GM10847 (cell line): ENCODE data around the gene CCNH.

Source experiments
- POLR2A ChIP-seq: IDR thresholded peaks from 2 replicates; pipeline ENCODE4 v1.6.1; 2011; ENCODE audit not compliant: insufficient read length; ENCODE audit errors: extremely low read depth

CCNH gene

DNA sequence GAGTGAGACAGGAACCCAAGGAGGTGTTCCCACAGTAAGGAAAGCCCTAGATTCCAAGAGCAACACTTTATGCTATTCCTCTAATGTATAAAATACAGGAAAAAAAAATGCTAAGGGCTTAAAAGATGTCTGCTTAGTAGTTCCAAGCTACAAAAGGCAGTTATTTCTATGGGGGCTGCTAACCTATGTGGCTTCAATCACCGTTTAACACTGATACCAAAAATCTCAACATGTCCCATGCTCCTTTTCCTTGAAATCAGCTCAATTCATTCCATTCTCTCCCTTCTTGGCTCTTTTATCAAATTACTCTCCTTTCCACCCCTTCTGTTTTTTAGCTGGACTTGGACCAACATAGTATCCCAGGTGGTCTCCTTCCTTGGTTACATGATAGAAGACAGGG is 20.6 kb downstream of the CCNH start:
- no peak for TF ChIP-seq POLR2A

DNA sequence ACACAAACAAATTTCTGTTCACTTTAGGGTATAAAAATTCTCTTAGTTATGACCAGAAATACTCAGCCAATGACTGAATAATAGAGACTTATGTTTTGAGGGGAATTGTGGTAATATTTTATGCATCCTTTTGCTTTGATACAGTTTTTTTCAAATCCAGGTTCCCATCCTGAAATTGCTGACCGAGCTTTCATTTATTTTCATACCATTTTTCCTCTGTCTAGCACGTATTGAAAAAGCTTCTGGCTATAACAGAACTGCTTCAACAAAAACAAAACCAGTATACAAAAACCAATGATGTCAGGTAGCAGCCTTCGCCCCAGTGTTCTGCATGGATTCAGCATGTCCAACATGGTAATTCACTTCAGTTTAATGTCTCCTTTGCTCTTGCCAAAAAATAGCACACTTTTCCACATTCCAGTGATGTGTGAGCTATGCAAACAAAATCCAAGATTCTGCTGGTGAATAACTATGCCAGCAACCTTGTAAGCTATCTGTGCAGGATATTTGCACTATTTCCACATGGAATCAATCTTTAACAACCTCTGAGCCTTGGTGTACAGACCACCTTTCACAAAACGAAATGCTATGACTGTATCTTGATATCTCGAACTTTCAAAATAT is 22.0 kb downstream of the CCNH start:
- no peak for TF ChIP-seq POLR2A

DNA sequence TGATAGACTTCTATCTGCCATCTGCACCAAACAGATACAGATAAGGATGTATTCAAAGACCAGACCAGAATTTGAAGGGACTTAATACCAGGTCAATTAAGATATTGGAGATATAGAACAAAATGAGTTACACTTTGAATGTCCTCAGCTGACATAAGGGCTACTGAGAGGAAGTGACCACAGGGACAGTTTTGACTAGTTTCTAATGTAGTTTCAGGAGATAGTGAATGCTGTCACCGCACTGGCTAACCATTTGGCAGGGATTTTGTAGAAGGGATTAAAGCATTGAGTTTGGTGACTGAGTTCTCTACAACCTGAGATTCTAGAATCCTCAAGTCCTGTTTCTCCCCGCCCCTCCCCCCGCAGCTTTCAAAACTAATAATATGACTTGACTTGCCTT is 22.7 kb downstream of the CCNH start:
- no peak for TF ChIP-seq POLR2A

- no peak for TF ChIP-seq POLR2A
Observed at GRCh38 chr5:87389296-87390034, 23.3 kb downstream of the CCNH start.

DNA sequence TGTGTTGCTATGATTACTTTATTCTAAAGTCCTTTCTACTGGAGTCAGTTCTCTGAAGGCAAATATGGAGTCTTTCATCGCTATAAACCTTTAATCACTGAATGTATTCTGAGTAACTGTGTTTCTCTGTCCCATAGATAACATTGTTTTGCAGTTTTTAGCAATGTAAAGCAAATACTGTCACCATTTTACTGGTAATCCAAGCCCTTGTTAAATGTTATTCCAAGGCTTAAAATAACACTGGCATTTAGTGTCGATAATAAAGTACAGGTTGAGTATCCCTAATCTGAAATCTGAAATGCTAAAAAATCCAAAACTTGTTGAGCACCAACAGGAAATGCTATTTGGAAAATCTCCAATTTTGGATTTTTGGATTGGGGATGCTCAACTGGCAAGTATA is 24.6 kb downstream of the CCNH start:
- TF ChIP-seq POLR2A, result no peak

DNA sequence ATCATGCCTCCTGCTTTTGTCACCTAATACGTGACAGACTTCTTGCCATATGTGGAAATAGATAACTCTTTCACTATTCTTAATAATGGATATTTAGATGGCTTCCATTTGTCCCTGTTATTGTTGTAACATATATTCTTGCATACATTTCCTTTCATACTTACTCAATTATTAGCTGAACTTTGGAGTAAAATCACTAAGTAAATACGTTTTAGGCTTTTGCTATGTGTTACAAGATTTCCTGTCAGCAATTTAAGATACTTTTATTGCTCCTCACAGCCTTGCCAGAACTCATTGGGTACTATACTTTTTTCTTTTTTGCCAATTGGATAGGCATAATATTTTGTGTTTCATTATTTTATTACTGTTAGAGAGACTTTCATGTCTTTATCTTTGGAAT is 26.9 kb downstream of the CCNH start:
- no peak for TF ChIP-seq POLR2A

GRCh38 chr5:87383216-87383615 is 29.5 kb downstream of the CCNH start:
- no peak for TF ChIP-seq POLR2A

- no peak for TF ChIP-seq POLR2A
Observed at GRCh38 chr5:87382224-87382623, 30.5 kb downstream of the CCNH start.

DNA sequence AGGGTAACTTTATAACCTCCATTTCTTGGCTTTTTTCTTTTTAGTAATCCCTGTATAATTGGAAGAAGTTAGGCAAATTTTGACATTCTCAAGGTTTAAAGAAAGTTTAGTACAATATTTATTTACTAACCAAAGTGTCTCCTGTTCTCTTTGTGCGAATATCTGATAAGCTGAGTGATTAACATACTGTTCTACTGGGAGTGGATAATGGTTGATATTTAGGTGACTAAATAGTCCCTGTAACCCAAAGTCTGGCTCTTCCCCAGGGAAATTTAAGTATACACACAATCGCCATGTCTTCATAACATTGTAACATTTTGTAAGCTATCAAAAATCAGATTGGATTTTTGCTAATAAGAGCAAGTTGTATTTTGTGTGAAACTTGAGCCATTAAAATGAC is 40.0 kb downstream of the CCNH start:
- no peak for TF ChIP-seq POLR2A

GRCh38 chr5:87369431-87369830 is 43.3 kb downstream of the CCNH start:
- TF ChIP-seq POLR2A, result no peak

DNA sequence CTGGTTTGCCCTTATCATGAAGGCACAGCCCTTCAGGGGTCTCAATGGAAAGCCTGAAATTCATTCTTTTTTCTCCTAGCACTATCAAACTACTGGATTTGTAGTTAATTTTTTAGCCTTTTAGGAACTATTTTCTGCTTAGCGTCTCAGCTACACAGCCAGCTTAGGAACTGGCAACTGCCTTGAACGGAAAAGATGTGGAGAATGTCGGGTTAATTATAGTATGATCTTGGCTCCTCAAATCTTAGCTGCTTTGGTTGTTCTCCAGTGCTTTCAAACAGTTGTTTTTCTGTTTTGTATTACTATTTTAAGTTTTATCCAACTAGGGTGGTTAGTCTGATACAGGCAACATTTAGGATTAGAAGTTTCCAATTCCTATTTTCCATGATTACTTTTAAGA is 44.1 kb downstream of the CCNH start:
- no peak for TF ChIP-seq POLR2A

- TF ChIP-seq POLR2A, result no peak
Observed at GRCh38 chr5:87367243-87367642, 45.5 kb downstream of the CCNH start.

GRCh38 chr5:87361536-87362213 is 51.1 kb downstream of the CCNH start:
- TF ChIP-seq POLR2A, result no peak

- TF ChIP-seq POLR2A, result no peak
Observed at GRCh38 chr5:87361031-87361445, 51.7 kb downstream of the CCNH start.

DNA sequence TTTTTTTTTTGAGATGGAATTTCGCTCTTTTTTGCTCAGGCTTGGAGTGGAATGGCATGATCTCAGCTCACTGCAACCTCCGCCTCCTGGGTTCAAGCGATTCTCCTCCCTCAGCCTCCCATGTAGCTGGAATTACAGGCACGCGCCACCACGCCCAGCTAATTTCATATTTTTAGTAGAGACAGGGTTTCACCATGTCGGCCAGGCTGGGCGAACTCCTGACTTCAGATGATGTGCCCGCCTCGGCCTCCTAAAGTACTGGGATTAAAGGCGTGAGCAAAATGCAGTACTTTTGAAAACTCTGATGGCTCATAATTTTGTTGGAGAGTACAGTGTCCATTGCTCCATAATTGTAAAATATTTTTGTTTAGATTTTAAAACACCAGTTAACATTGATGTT is 52.6 kb downstream of the CCNH start:
- no peak for TF ChIP-seq POLR2A

- TF ChIP-seq POLR2A, result no peak
Observed at GRCh38 chr5:87359106-87359505, 53.6 kb downstream of the CCNH start.
